ENCODE results near the gene FAM120B.

FAM120B gene

DNA sequence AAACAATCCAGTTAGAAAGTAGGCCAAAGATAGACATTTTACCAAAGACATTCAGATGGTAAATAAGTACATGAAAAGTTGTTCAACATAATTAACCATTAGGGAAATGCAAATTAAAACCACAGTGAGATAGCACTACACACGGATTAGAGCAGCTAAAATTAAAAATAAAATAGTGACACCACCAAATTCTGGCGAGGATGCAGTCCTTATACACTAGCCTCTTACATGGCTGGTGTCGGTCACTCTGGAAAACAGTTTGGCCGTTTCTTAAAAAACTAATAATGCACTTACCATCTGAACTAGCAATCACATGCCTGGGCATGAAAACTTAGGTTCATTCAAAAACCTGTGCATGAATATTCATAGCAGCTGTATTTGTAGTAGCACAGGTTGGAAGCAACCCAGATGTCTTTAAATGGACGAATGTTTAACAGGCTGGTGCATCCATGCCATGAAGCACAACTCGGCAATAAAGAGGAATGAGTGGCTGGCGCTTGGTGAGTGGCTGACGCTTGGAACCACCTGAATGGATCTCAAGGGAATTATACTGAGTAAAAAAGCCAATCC, 77.0 kb downstream of the FAM120B start:
- no peak overlapping the region for H3K27ac ChIP-seq (ENCODE audit: low read length)
- H3K4me1 ChIP-seq (ENCODE audit: low read length): no peaks in the 10 kb centered on the region
- no peaks in the 10 kb centered on the region for H4K20me1 ChIP-seq (ENCODE audit: insufficient read depth, low read length)
- no peaks in the 10 kb centered on the region for H3K36me3 ChIP-seq (replicated peaks; ENCODE audit: low read depth, low read length)
- H3K4me2 ChIP-seq (ENCODE audit: low read length): no peak overlapping the region
- H3K4me3 ChIP-seq (ENCODE audit: low read length): no peak overlapping the region
- no peaks in the 10 kb centered on the region for H3K79me2 ChIP-seq (ENCODE audit: low read length)
- no peak overlapping the region for H2AFZ ChIP-seq (ENCODE audit: low read depth, low read length)
- no peaks in the 10 kb centered on the region for H3K27me3 ChIP-seq (ENCODE audit: low read depth, low read length)
- H3K9ac ChIP-seq (ENCODE audit: low read length): no peak overlapping the region
- no peak for TF ChIP-seq EZH2phosphoT487 (IDR thresholded peaks at IDR 0.05; ENCODE audit: low read depth)
- no peaks in the 10 kb centered on the region for H3K9me3 ChIP-seq (ENCODE audit: insufficient read depth, low read length)

DNA sequence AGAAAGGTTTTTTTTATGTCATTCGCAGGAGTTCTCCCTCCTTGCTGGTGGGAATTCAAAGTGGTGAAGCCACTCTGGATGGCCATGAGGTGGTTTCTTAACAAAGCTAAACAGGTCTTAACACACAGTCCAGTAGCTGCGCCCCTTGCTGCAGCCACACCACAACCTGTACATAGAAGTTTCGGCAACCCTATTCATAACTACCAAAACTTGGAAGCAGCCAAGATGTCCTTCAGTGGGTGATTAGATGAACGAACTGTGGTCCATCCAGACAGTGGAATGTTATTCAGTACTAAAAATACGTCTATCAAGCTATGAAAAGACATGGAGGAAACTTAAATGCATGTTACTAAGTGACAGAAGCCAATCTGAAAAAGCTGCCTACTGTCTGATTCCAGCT, 78.9 kb downstream of the FAM120B start:
- H3K27ac ChIP-seq (ENCODE audit: low read length): no peak overlapping the region
- no peaks in the 10 kb centered on the region for H3K9me3 ChIP-seq (ENCODE audit: insufficient read depth, low read length)
- no peak overlapping the region for H3K4me2 ChIP-seq (ENCODE audit: low read length)
- TF ChIP-seq, protein P1, sequence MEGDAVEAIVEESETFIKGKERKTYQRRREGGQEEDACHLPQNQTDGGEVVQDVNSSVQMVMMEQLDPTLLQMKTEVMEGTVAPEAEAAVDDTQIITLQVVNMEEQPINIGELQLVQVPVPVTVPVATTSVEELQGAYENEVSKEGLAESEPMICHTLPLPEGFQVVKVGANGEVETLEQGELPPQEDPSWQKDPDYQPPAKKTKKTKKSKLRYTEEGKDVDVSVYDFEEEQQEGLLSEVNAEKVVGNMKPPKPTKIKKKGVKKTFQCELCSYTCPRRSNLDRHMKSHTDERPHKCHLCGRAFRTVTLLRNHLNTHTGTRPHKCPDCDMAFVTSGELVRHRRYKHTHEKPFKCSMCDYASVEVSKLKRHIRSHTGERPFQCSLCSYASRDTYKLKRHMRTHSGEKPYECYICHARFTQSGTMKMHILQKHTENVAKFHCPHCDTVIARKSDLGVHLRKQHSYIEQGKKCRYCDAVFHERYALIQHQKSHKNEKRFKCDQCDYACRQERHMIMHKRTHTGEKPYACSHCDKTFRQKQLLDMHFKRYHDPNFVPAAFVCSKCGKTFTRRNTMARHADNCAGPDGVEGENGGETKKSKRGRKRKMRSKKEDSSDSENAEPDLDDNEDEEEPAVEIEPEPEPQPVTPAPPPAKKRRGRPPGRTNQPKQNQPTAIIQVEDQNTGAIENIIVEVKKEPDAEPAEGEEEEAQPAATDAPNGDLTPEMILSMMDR (IDR thresholded peaks at IDR 0.05; ENCODE audit: low read depth, low read length): no peak
- TF ChIP-seq EZH2phosphoT487 (IDR thresholded peaks at IDR 0.05; ENCODE audit: low read depth): no peak
- H3K36me3 ChIP-seq (replicated peaks; ENCODE audit: low read depth, low read length): no peaks in the 10 kb centered on the region
- H3K79me2 ChIP-seq (ENCODE audit: low read length): no peaks in the 10 kb centered on the region
- H4K20me1 ChIP-seq (ENCODE audit: insufficient read depth, low read length): no peaks in the 10 kb centered on the region
- H3K27me3 ChIP-seq (ENCODE audit: low read depth, low read length): no peaks in the 10 kb centered on the region
- H3K9ac ChIP-seq (ENCODE audit: low read length): no peak overlapping the region
- no peak overlapping the region for H2AFZ ChIP-seq (ENCODE audit: low read depth, low read length)
- no peak overlapping the region for H3K4me3 ChIP-seq (ENCODE audit: low read length)
- no peaks in the 10 kb centered on the region for H3K4me1 ChIP-seq (ENCODE audit: low read length)

DNA sequence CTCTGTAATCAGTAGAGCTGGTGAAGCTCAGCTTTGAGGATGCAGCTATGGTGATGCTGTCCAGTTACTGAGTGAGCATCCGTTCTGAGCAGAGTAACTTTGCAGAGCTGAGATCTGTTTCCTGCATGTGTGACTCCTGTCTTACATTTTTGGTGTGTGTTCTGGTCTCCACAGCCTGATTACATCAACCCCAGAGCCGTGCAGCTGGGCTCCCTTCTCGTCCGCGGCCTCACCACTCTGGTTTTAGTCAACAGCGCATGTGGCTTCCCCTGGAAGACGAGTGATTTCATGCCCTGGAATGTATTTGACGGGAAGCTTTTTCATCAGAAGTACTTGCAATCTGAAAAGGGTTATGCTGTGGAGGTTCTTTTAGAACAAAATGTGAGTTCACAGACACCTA, 81.6 kb downstream of the FAM120B start:
- H2AFZ ChIP-seq (ENCODE audit: low read depth, low read length): no peak overlapping the region
- TF ChIP-seq, protein P1 (IDR thresholded peaks at IDR 0.05; ENCODE audit: low read depth, low read length): no peak
- TF ChIP-seq EZH2phosphoT487 (IDR thresholded peaks at IDR 0.05; ENCODE audit: low read depth): no peak
- no peaks in the 10 kb centered on the region for H3K9me3 ChIP-seq (ENCODE audit: insufficient read depth, low read length)
- no peaks in the 10 kb centered on the region for H3K27me3 ChIP-seq (ENCODE audit: low read depth, low read length)
- no peaks in the 10 kb centered on the region for H3K36me3 ChIP-seq (replicated peaks; ENCODE audit: low read depth, low read length)
- H4K20me1 ChIP-seq (ENCODE audit: insufficient read depth, low read length): no peaks in the 10 kb centered on the region
- H3K4me1 ChIP-seq (ENCODE audit: low read length): no peaks in the 10 kb centered on the region
- no peak overlapping the region for H3K27ac ChIP-seq (ENCODE audit: low read length)
- H3K9ac ChIP-seq (ENCODE audit: low read length): no peak overlapping the region
- H3K4me3 ChIP-seq (ENCODE audit: low read length): no peak overlapping the region
- no peaks in the 10 kb centered on the region for H3K79me2 ChIP-seq (ENCODE audit: low read length)
- no peak overlapping the region for H3K4me2 ChIP-seq (ENCODE audit: low read length)

DNA sequence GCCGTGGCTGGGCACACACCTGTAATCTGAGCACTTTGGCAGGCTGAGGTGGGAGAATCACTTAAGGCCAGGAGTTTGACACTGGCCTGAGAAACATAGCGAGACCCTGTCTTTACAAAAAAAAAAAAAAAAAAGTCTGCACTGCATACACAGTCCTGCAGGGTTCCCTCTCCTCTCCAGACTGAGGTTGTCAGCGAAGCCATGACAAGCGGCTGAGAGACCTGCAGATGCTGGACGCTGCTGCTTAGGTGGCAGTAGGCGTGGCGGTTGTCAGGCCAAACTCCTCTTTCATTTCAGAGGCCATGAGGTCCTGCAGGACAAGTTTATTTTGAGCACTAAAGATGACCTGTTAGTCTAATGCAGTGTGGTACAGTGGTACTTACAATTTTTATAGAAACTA, 86.5 kb downstream of the FAM120B start:
- no peaks in the 10 kb centered on the region for H3K27me3 ChIP-seq (ENCODE audit: low read depth, low read length)
- TF ChIP-seq EZH2phosphoT487 (IDR thresholded peaks at IDR 0.05; ENCODE audit: low read depth): no peak
- TF ChIP-seq, protein P1 (IDR thresholded peaks at IDR 0.05; ENCODE audit: low read depth, low read length): no peak
- H3K79me2 ChIP-seq (ENCODE audit: low read length): no peaks in the 10 kb centered on the region
- no peak overlapping the region for H3K4me3 ChIP-seq (ENCODE audit: low read length)
- no peaks in the 10 kb centered on the region for H3K9me3 ChIP-seq (ENCODE audit: insufficient read depth, low read length)
- no peaks in the 10 kb centered on the region for H3K4me1 ChIP-seq (ENCODE audit: low read length)
- no peaks in the 10 kb centered on the region for H4K20me1 ChIP-seq (ENCODE audit: insufficient read depth, low read length)
- no peak overlapping the region for H3K9ac ChIP-seq (ENCODE audit: low read length)
- H2AFZ ChIP-seq (ENCODE audit: low read depth, low read length): no peak overlapping the region
- H3K4me2 ChIP-seq (ENCODE audit: low read length): no peak overlapping the region
- peaks cover 6% of the 10 kb centered on the region for H3K36me3 ChIP-seq (replicated peaks; ENCODE audit: low read depth, low read length)
- no peak overlapping the region for H3K27ac ChIP-seq (ENCODE audit: low read length)
